LNCAP (cell line): Measurements from ENCODE around the gene VIL1.

Experiments
- CTCF ChIP-seq: fragments of 450-650 bp; IDR thresholded peaks from 2 replicates; pipeline ENCODE4 v1.5.1; 2017; ENCODE audit warnings: mild to moderate bottlenecking

Gene VIL1

GRCh38 chr2:218501665-218502064 is 82.7 kb downstream of the VIL1 start:
- no peak for TF ChIP-seq CTCF
